SK-N-SH treated with all-trans-retinoic acid at 6 μM for 48 hours (cell line): ENCODE results near the gene SETD1A.

Source experiments
- ARNTL ChIP-seq: fragments of 450-650 bp; formaldehyde crosslinking; IDR thresholded peaks from 2 replicates; pipeline ENCODE4 v1.5.0; 2020; ENCODE audit warnings: low read depth, mild to moderate bottlenecking, moderate library complexity, borderline replicate concordance
- CREB5 ChIP-seq: fragments of 250-450 bp; sonication (Bioruptor Pico); IDR thresholded peaks from 2 replicates; pipeline ENCODE4 v1.5.1; 2020; ENCODE audit warnings: low read depth, mild to moderate bottlenecking, moderate library complexity
- ISL1 ChIP-seq: fragments of 250-450 bp; sonication (Bioruptor Pico); IDR thresholded peaks from 2 replicates; pipeline ENCODE4 v2.1.2; 2022; ENCODE audit warnings: mild to moderate bottlenecking, moderate library complexity
- OSR1 ChIP-seq: fragments of 250-450 bp; sonication (Bioruptor Pico); IDR thresholded peaks from 2 replicates; pipeline ENCODE4 v1.8.0; 2022; ENCODE audit warnings: moderate library complexity, mild to moderate bottlenecking, inconsistent platforms
- PATZ1 ChIP-seq: fragments of 250-450 bp; sonication (Bioruptor Pico); IDR thresholded peaks from 2 replicates; pipeline ENCODE4 v1.8.0; 2020; ENCODE audit warnings: mild to moderate bottlenecking, moderate library complexity, borderline replicate concordance
- PPARA ChIP-seq: fragments of 250-450 bp; sonication (Bioruptor Pico); IDR thresholded peaks from 2 replicates; pipeline ENCODE4 v1.5.0; 2020; ENCODE audit warnings: mild to moderate bottlenecking, borderline replicate concordance
- SNAI2 ChIP-seq: fragments of 250-450 bp; sonication (Bioruptor Pico); IDR thresholded peaks from 2 replicates; pipeline ENCODE4 v1.5.0; 2020; ENCODE audit warnings: mild to moderate bottlenecking, moderate library complexity
- TOX ChIP-seq: fragments of 250-450 bp; sonication (Bioruptor Pico); IDR thresholded peaks from 2 replicates; pipeline ENCODE4 v1.8.0; 2021; ENCODE audit warnings: mild to moderate bottlenecking, moderate library complexity, borderline replicate concordance
- ZFP30 ChIP-seq: fragments of 450-650 bp; formaldehyde crosslinking; IDR thresholded peaks from 2 replicates; pipeline ENCODE4 v1.5.0; 2022; ENCODE audit warnings: mild to moderate bottlenecking, moderate library complexity
- ZNF565 ChIP-seq: fragments of 450-650 bp; formaldehyde crosslinking; conservative IDR thresholded peaks from 2 replicates; pipeline ENCODE4 v1.5.0; 2020; ENCODE audit warnings: low read depth, mild to moderate bottlenecking, moderate library complexity
- ZNF70 ChIP-seq: fragments of 450-650 bp; formaldehyde crosslinking; IDR thresholded peaks from 2 replicates; pipeline ENCODE4 v1.5.0; 2020; ENCODE audit warnings: mild to moderate bottlenecking, moderate library complexity

GRCh38 chr16:31006086-31006385, 48.5 kb downstream of the SETD1A start:
- TF ChIP-seq TOX (CRISPR knock-in tag) (no peak), ZNF565 (no peak), PPARA (CRISPR knock-in tag) (no peak), ZFP30 (no peak), ARNTL (CRISPR knock-in tag) (no peak), PATZ1 (no peak), ZNF70 (CRISPR knock-in tag) (no peak), OSR1 (CRISPR knock-in tag) (no peak), SNAI2 (CRISPR knock-in tag) (no peak), ISL1 (CRISPR knock-in tag) (no peak), CREB5 (CRISPR knock-in tag) (no peak)
